GM23338 (cell line): ENCODE results near the gene RHBDD1. TPM values are rescaled to one million over a fixed set of nuclear protein-coding genes. Genes with fewer than 3 reads are reported as not detected.
"Not testable (repeated sequence)": the region's sequence is repeated elsewhere in the genome, so short reads cannot be mapped to it uniquely, and the experiment has no call there.

ENCODE experiments used
- ATAC-seq: fragments of 200-7000 bp; cut with Tn5 transposase; 3 replicates; pipeline ENCODE4 v1.9.1; 2020
- DNase-seq: peaks from one replicate; pipeline ENCODE4 v3.0.0-alpha.2; 2015; ENCODE audit warnings: low spot score
- H2AFZ ChIP-seq: fragments of 200-600 bp; sonication (generic); 2 replicates; pipeline ENCODE4 v1.8.0; 2016; ENCODE audit warnings: antibody characterized with exemption, mild to moderate bottlenecking, moderate library complexity
- H3F3A ChIP-seq: fragments of 200-600 bp; sonication (generic); replicated peaks from 2 replicates; pipeline ENCODE4 v1.8.0; 2017; ENCODE audit warnings: antibody characterized with exemption, mixed run types, low read depth
- H3K27ac ChIP-seq: fragments of 200-600 bp; sonication (generic); 2 replicates; pipeline ENCODE4 v1.6.1; 2016; ENCODE audit warnings: low read depth
- H3K27me3 ChIP-seq: fragments of 200-600 bp; sonication (generic); 2 replicates; pipeline ENCODE4 v1.8.0; 2016; ENCODE audit warnings: mild to moderate bottlenecking, mixed run types, moderate library complexity; ENCODE audit not compliant: insufficient read depth
- H3K36me3 ChIP-seq: fragments of 200-600 bp; sonication (generic); 2 replicates; pipeline ENCODE4 v1.8.0; 2016; ENCODE audit warnings: mild to moderate bottlenecking; ENCODE audit not compliant: insufficient read depth
- H3K4me1 ChIP-seq: fragments of 200-600 bp; sonication (generic); 2 replicates; pipeline ENCODE4 v1.8.0; 2016; ENCODE audit warnings: mild to moderate bottlenecking, moderate library complexity; ENCODE audit not compliant: insufficient read depth
- H3K4me2 ChIP-seq: fragments of 200-600 bp; sonication (generic); 2 replicates; pipeline ENCODE4 v1.7.1; 2017; ENCODE audit warnings: mixed run types
- H3K4me3 ChIP-seq: fragments of 200-600 bp; sonication (generic); 2 replicates; pipeline ENCODE4 v1.6.1; 2016; ENCODE audit warnings: mixed run types
- H3K79me2 ChIP-seq: fragments of 200-600 bp; sonication (generic); replicated peaks from 2 replicates; pipeline ENCODE4 v1.8.0; 2017; ENCODE audit warnings: mild to moderate bottlenecking; ENCODE audit not compliant: insufficient read depth
- H3K9me2 ChIP-seq: fragments of 200-600 bp; sonication (generic); 2 replicates; pipeline ENCODE4 v1.8.0; 2017; ENCODE audit not compliant: insufficient read depth
- H4K20me1 ChIP-seq: fragments of 200-600 bp; sonication (generic); replicated peaks from 2 replicates; pipeline ENCODE4 v1.8.0; 2017; ENCODE audit warnings: mild to moderate bottlenecking; ENCODE audit not compliant: insufficient read depth
- H3K27ac Mint-ChIP-seq: 2 replicates; pipeline ENCODE4 v1.8.0; 2020; ENCODE audit warnings: inconsistent platforms, mild to moderate bottlenecking, moderate library complexity, mixed read lengths
- H3K27me3 Mint-ChIP-seq: 3 replicates; pipeline ENCODE4 v1.8.0; 2022; ENCODE audit warnings: low read depth, mild to moderate bottlenecking, moderate library complexity, mixed read lengths, inconsistent platforms; ENCODE audit not compliant: insufficient read depth, poor library complexity
- H3K36me3 Mint-ChIP-seq: 3 replicates; pipeline ENCODE4 v1.8.0; 2021; ENCODE audit warnings: low read depth, mild to moderate bottlenecking, inconsistent platforms, moderate library complexity, mixed read lengths
- H3K4me1 Mint-ChIP-seq: 3 replicates; pipeline ENCODE4 v1.8.0; 2020; ENCODE audit warnings: mild to moderate bottlenecking, inconsistent platforms, mixed read lengths
- H3K4me3 Mint-ChIP-seq: 3 replicates; pipeline ENCODE4 v1.8.0; 2021; ENCODE audit warnings: moderate library complexity, mild to moderate bottlenecking, inconsistent platforms, mixed read lengths
- H3K9me3 Mint-ChIP-seq: 3 replicates; pipeline ENCODE4 v1.8.0; 2020; ENCODE audit warnings: moderate library complexity, mild to moderate bottlenecking, inconsistent platforms, mixed read lengths
- EZH2phosphoT487 ChIP-seq: fragments of 200-600 bp; sonication (generic); IDR thresholded peaks from one replicate; pipeline ENCODE4 v1.8.1; 2018; ENCODE audit warnings: antibody characterized with exemption; ENCODE audit not compliant: unreplicated experiment
- NANOG ChIP-seq: IDR thresholded peaks from 2 replicates; pipeline ENCODE4 v1.6.1; 2016; ENCODE audit warnings: antibody characterized with exemption, borderline replicate concordance
- ZNF114 ChIP-seq: fragments of 250-450 bp; sonication (Bioruptor Pico); IDR thresholded peaks from 2 replicates; pipeline ENCODE4 v1.5.0; 2020; ENCODE audit warnings: mild to moderate bottlenecking, moderate library complexity
- ZNF331 ChIP-seq: fragments of 250-450 bp; sonication (Bioruptor Pico); IDR thresholded peaks from 2 replicates; pipeline ENCODE4 v1.5.0; 2020; ENCODE audit warnings: low read depth, mild to moderate bottlenecking, moderate library complexity
- polyA plus RNA-seq: library from polyadenylated mRNA; unstranded; fragments of >200 nt; fragmentation: Nextera tagmentation; extraction: Ambion mirVana; gene quantifications from 2 replicates; pipeline ENCODE4 v1.2.1, GENCODE V29; 2016
- total RNA-seq: library from RNA; depleted of rRNA; stranded (reverse); fragments of >200 nt; shearing (Covaris generic); gene quantifications from 2 replicates; pipeline ENCODE4 v1.2.3, GENCODE V29; 2014
- TF ChIP-seq, protein P1 (sequence below): fragments of 250-450 bp; sonication (Bioruptor Pico); IDR thresholded peaks from 2 replicates; pipeline ENCODE4 v1.5.0; 2020; ENCODE audit warnings: mild to moderate bottlenecking, moderate library complexity
- TF ChIP-seq, protein P2 (sequence below), 2 experiments: fragments of 200-600 bp in 1 of 2; sonication (generic) in 1 of 2; conservative IDR thresholded peaks; 2 replicates each; pipeline versions ENCODE4 v1.5.1 to v1.6.1; 2016 to 2017; ENCODE audit warnings: antibody characterized with exemption in 2 of 2, low read depth in 2 of 2, mild to moderate bottlenecking in 2 of 2, moderate library complexity in 1 of 2
- TF ChIP-seq, protein P3 (sequence below): IDR thresholded peaks from one replicate; pipeline ENCODE4 v1.6.1; 2018; ENCODE audit warnings: antibody characterized with exemption; ENCODE audit not compliant: unreplicated experiment

Gene RHBDD1
- total and polyA plus RNA-seq, 2 experiments from 2014 or later, result 7.3 to 13.0 TPM

DNA sequence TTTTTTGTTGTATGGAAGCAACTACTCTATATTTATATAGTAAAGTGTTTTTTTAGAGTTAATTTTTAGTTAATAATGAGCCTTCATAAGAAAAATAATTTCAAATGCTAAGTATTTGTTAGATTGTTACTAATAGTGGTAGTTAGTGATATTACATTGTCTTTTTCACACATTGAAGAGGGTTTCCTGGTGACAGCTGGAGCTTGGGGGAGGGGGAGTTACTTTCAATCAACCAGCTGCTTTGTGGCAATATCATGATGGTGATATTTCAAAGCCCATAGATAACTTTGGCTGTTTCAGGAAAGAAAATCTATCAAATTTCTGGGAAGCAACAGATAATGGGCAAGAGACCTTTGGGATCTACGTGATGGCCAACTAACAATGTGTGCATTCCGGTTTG lies 4.1 kb downstream of the RHBDD1 start (continued):
- TF ChIP-seq, protein P1, sequence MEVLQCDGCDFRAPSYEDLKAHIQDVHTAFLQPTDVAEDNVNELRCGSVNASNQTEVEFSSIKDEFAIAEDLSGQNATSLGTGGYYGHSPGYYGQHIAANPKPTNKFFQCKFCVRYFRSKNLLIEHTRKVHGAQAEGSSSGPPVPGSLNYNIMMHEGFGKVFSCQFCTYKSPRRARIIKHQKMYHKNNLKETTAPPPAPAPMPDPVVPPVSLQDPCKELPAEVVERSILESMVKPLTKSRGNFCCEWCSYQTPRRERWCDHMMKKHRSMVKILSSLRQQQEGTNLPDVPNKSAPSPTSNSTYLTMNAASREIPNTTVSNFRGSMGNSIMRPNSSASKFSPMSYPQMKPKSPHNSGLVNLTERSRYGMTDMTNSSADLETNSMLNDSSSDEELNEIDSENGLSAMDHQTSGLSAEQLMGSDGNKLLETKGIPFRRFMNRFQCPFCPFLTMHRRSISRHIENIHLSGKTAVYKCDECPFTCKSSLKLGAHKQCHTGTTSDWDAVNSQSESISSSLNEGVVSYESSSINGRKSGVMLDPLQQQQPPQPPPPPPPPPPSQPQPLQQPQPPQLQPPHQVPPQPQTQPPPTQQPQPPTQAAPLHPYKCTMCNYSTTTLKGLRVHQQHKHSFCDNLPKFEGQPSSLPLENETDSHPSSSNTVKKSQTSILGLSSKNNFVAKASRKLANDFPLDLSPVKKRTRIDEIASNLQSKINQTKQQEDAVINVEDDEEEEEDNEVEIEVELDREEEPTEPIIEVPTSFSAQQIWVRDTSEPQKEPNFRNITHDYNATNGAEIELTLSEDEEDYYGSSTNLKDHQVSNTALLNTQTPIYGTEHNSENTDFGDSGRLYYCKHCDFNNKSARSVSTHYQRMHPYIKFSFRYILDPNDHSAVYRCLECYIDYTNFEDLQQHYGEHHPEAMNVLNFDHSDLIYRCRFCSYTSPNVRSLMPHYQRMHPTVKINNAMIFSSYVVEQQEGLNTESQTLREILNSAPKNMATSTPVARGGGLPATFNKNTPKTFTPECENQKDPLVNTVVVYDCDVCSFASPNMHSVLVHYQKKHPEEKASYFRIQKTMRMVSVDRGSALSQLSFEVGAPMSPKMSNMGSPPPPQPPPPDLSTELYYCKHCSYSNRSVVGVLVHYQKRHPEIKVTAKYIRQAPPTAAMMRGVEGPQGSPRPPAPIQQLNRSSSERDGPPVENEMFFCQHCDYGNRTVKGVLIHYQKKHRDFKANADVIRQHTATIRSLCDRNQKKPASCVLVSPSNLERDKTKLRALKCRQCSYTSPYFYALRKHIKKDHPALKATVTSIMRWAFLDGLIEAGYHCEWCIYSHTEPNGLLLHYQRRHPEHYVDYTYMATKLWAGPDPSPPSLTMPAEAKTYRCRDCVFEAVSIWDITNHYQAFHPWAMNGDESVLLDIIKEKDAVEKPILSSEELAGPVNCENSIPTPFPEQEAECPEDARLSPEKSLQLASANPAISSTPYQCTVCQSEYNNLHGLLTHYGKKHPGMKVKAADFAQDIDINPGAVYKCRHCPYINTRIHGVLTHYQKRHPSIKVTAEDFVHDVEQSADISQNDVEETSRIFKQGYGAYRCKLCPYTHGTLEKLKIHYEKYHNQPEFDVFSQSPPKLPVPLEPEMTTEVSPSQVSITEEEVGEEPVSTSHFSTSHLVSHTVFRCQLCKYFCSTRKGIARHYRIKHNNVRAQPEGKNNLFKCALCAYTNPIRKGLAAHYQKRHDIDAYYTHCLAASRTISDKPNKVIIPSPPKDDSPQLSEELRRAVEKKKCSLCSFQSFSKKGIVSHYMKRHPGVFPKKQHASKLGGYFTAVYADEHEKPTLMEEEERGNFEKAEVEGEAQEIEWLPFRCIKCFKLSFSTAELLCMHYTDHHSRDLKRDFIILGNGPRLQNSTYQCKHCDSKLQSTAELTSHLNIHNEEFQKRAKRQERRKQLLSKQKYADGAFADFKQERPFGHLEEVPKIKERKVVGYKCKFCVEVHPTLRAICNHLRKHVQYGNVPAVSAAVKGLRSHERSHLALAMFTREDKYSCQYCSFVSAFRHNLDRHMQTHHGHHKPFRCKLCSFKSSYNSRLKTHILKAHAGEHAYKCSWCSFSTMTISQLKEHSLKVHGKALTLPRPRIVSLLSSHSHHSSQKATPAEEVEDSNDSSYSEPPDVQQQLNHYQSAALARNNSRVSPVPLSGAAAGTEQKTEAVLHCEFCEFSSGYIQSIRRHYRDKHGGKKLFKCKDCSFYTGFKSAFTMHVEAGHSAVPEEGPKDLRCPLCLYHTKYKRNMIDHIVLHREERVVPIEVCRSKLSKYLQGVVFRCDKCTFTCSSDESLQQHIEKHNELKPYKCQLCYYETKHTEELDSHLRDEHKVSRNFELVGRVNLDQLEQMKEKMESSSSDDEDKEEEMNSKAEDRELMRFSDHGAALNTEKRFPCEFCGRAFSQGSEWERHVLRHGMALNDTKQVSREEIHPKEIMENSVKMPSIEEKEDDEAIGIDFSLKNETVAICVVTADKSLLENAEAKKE (CRISPR knock-in tag), result no peak
- TF ChIP-seq NANOG (no peak), EZH2phosphoT487 (no peak), ZNF114 (CRISPR knock-in tag) (no peak), ZNF331 (CRISPR knock-in tag) (no peak)
- TF ChIP-seq, protein P2, sequence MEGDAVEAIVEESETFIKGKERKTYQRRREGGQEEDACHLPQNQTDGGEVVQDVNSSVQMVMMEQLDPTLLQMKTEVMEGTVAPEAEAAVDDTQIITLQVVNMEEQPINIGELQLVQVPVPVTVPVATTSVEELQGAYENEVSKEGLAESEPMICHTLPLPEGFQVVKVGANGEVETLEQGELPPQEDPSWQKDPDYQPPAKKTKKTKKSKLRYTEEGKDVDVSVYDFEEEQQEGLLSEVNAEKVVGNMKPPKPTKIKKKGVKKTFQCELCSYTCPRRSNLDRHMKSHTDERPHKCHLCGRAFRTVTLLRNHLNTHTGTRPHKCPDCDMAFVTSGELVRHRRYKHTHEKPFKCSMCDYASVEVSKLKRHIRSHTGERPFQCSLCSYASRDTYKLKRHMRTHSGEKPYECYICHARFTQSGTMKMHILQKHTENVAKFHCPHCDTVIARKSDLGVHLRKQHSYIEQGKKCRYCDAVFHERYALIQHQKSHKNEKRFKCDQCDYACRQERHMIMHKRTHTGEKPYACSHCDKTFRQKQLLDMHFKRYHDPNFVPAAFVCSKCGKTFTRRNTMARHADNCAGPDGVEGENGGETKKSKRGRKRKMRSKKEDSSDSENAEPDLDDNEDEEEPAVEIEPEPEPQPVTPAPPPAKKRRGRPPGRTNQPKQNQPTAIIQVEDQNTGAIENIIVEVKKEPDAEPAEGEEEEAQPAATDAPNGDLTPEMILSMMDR (conservative IDR thresholded peaks at IDR 0.05; ENCODE audit: low read depth in 2 of 2), result no peak
- TF ChIP-seq, protein P3, sequence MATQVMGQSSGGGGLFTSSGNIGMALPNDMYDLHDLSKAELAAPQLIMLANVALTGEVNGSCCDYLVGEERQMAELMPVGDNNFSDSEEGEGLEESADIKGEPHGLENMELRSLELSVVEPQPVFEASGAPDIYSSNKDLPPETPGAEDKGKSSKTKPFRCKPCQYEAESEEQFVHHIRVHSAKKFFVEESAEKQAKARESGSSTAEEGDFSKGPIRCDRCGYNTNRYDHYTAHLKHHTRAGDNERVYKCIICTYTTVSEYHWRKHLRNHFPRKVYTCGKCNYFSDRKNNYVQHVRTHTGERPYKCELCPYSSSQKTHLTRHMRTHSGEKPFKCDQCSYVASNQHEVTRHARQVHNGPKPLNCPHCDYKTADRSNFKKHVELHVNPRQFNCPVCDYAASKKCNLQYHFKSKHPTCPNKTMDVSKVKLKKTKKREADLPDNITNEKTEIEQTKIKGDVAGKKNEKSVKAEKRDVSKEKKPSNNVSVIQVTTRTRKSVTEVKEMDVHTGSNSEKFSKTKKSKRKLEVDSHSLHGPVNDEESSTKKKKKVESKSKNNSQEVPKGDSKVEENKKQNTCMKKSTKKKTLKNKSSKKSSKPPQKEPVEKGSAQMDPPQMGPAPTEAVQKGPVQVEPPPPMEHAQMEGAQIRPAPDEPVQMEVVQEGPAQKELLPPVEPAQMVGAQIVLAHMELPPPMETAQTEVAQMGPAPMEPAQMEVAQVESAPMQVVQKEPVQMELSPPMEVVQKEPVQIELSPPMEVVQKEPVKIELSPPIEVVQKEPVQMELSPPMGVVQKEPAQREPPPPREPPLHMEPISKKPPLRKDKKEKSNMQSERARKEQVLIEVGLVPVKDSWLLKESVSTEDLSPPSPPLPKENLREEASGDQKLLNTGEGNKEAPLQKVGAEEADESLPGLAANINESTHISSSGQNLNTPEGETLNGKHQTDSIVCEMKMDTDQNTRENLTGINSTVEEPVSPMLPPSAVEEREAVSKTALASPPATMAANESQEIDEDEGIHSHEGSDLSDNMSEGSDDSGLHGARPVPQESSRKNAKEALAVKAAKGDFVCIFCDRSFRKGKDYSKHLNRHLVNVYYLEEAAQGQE, result no peak

DNA sequence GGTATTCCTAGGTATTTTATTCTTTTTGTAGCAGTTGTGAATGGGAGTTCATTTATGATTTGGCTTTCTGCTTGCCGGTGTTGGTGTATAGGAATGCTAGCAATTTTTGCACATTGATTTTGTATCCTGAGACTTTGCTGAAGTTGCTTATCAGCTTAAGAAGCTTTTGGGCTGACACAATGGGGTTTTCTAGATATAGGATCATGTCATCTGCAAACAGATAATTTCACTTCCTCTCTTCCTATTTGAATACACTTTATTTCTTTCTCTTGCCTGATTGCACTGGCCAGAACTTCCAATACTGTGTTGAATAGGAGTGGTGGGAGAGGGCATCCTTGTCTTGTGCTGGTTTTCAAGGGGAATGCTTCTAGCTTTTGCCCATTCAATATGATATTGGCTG lies 7.1 kb downstream of the RHBDD1 start:
- not testable (repeated sequence) for H3K9me2 ChIP-seq, H3K27ac ChIP-seq, ATAC-seq, H3K4me3 ChIP-seq, H3K9me3 Mint-ChIP-seq, H4K20me1 ChIP-seq, H3K4me3 Mint-ChIP-seq, H3K27me3 ChIP-seq, DNase-seq, H3K27me3 Mint-ChIP-seq, H2AFZ ChIP-seq, H3K36me3 ChIP-seq, H3K4me1 ChIP-seq, H3K4me1 Mint-ChIP-seq, H3K4me2 ChIP-seq, H3F3A ChIP-seq, H3K27ac Mint-ChIP-seq
- peaks cover 34% of the 10 kb centered on the region for H3K79me2 ChIP-seq
- peaks cover 29% of the 10 kb centered on the region; the same call in 2 of the 3 replicates for H3K36me3 Mint-ChIP-seq
